SK-N-SH (cell line): ENCODE data around the gene PODXL2. TPM values are rescaled to one million over a fixed set of nuclear protein-coding genes. Genes with fewer than 3 reads are reported as not detected.

Experiments used
- CTCF ChIA-PET: fragments of 300-600, 350-600 bp; formaldehyde crosslinking; extraction: SDS; loops from one replicate; lab custom pipeline; 2021; lab: Yijun Ruan, JAX
- POLR2A ChIA-PET: fragments of 350-600 bp; sonication (Branson Sonifier 250); formaldehyde crosslinking; extraction: SDS; loops from one replicate; lab custom pipeline; 2020; ENCODE audit warnings: antibody characterized with exemption, inconsistent platforms; lab: Yijun Ruan, JAX
- DNase-seq: peaks from one replicate; pipeline ENCODE4 v3.0.0; 2012
- H2AFZ ChIP-seq: fragments of 200-600 bp; sonication (generic); 2 replicates; pipeline ENCODE4 v1.8.1; 2016; ENCODE audit warnings: antibody characterized with exemption, mild to moderate bottlenecking, low read depth
- H3F3A ChIP-seq: fragments of 200-600 bp; sonication (generic); replicated peaks from 2 replicates; pipeline ENCODE3; 2016; ENCODE audit warnings: antibody characterized with exemption, mild to moderate bottlenecking; ENCODE audit not compliant: insufficient read depth
- H3K27ac ChIP-seq, 2 experiments: fragments of 200-500 bp in 1 of 2; fragments of 200-600 bp in 1 of 2; sonication (Bioruptor generic) in 1 of 2; sonication (generic), shearing (Covaris generic) in 1 of 2; 2 replicates each; pipeline versions ENCODE4 v1.5.1 to v1.6.1; 2014 to 2016; ENCODE audit warnings: low read depth in 2 of 2, inconsistent platforms in 1 of 2, low read length in 1 of 2, mild to moderate bottlenecking in 1 of 2, mixed read lengths in 1 of 2
- H3K27me3 ChIP-seq: fragments of 200-600 bp; sonication (generic), shearing (Covaris generic); 2 replicates; pipeline ENCODE4 v1.6.1; 2016; ENCODE audit warnings: mixed run types; ENCODE audit not compliant: insufficient read depth
- H3K36me3 ChIP-seq, 2 experiments: fragments of 200-500 bp in 1 of 2; fragments of 200-600 bp in 1 of 2; sonication (Bioruptor generic) in 1 of 2; sonication (generic) in 1 of 2; replicated peaks in 1 of 2; 2 replicates each; pipeline versions ENCODE3 to v1.5.1; 2014 to 2016; ENCODE audit warnings: low read length in 1 of 2, mild to moderate bottlenecking in 1 of 2; ENCODE audit not compliant: insufficient read depth in 2 of 2, control insufficient read depth in 1 of 2
- H3K4me1 ChIP-seq, 2 experiments: fragments of 200-500 bp in 1 of 2; fragments of 200-600 bp in 1 of 2; sonication (Bioruptor generic) in 1 of 2; sonication (generic), shearing (Covaris generic) in 1 of 2; 2 replicates each; pipeline versions ENCODE4 v1.5.1 to v1.6.1; 2014 to 2016; ENCODE audit warnings: low read depth in 1 of 2, low read length in 1 of 2, mixed run types in 1 of 2; ENCODE audit not compliant: insufficient read depth in 2 of 2, control insufficient read depth in 1 of 2
- H3K4me2 ChIP-seq: fragments of 200-600 bp; sonication (generic), shearing (Covaris generic); 2 replicates; pipeline ENCODE4 v1.6.1; 2017; ENCODE audit warnings: mixed run types
- H3K4me3 ChIP-seq, 2 experiments: fragments of 200-500 bp in 1 of 2; fragments of 200-600 bp in 1 of 2; sonication (Bioruptor generic) in 1 of 2; sonication (generic), shearing (Covaris generic) in 1 of 2; 2 replicates each; pipeline versions ENCODE4 v1.5.1 to v1.8.1; 2014 to 2016; ENCODE audit warnings: low read depth in 2 of 2, inconsistent platforms in 1 of 2, low read length in 1 of 2, mild to moderate bottlenecking in 1 of 2, mixed read lengths in 1 of 2, moderate library complexity in 1 of 2
- H3K79me2 ChIP-seq: fragments of 200-600 bp; sonication (generic); 2 replicates; pipeline ENCODE4 v1.8.1; 2017; ENCODE audit warnings: mild to moderate bottlenecking; ENCODE audit not compliant: insufficient read depth
- H3K9ac ChIP-seq: fragments of 200-600 bp; sonication (generic); 2 replicates; pipeline ENCODE4 v1.6.1; 2017; ENCODE audit warnings: mixed run types
- H3K9me2 ChIP-seq: fragments of 200-600 bp; sonication (generic); 2 replicates; pipeline ENCODE4 v1.6.1; 2017; ENCODE audit warnings: mixed run types
- H3K9me3 ChIP-seq: fragments of 200-600 bp; sonication (generic); 2 replicates; pipeline ENCODE4 v1.6.1; 2017; ENCODE audit warnings: mixed run types, mild to moderate bottlenecking, moderate library complexity
- H4K20me1 ChIP-seq: fragments of 200-600 bp; sonication (generic); 2 replicates; pipeline ENCODE4 v1.6.1; 2017; ENCODE audit warnings: mild to moderate bottlenecking, mixed run types; ENCODE audit not compliant: insufficient read depth
- ELF1 ChIP-seq: IDR thresholded peaks from 2 replicates; pipeline ENCODE4 v1.4.0; 2012
- EP300 ChIP-seq, 2 experiments: IDR thresholded peaks; 2 replicates each; pipeline versions ENCODE4 v1.4.0 to v1.6.1; 2012; ENCODE audit warnings: borderline replicate concordance in 1 of 2, low read depth in 1 of 2, low read length in 1 of 2
- EZH2phosphoT487 ChIP-seq: fragments of 200-600 bp; sonication (generic); IDR thresholded peaks from 2 replicates; pipeline ENCODE4 v1.6.1; 2017; ENCODE audit warnings: low read depth, mixed run types, mild to moderate bottlenecking, antibody characterized with exemption, moderate library complexity, borderline replicate concordance
- FOXJ3 ChIP-seq: sonication (generic); formaldehyde crosslinking; IDR thresholded peaks from 2 replicates; pipeline ENCODE4 v1.5.1; 2020; ENCODE audit warnings: mild to moderate bottlenecking, missing genetic modification reagents
- GATA2 ChIP-seq: sonication (generic); formaldehyde crosslinking; IDR thresholded peaks from 2 replicates; pipeline ENCODE4 v1.5.0; 2020; ENCODE audit warnings: mild to moderate bottlenecking, missing genetic modification reagents
- NFIC ChIP-seq: IDR thresholded peaks from 2 replicates; pipeline ENCODE4 v1.4.0; 2012; ENCODE audit warnings: borderline replicate concordance
- RAD21 ChIP-seq: IDR thresholded peaks from 2 replicates; pipeline ENCODE4 v1.6.1; 2012; ENCODE audit warnings: mild to moderate bottlenecking, low read length
- RFX5 ChIP-seq: IDR thresholded peaks from 2 replicates; pipeline ENCODE4 v1.6.1; 2012; ENCODE audit warnings: mild to moderate bottlenecking, improper control_type of control experiment, low read length
- SMC3 ChIP-seq: IDR thresholded peaks from 2 replicates; pipeline ENCODE4 v1.6.1; 2012; ENCODE audit warnings: low read depth, low read length, improper control_type of control experiment
- TCF12 ChIP-seq: IDR thresholded peaks from 2 replicates; pipeline ENCODE4 v1.4.0; 2012
- WGBS: methylation state at CpG from one replicate; pipeline ENCODE4 v1.1.6; 2017; ENCODE audit warnings: low lambda C conversion rate; 5-methylcytosine and 5-hydroxymethylcytosine counted together
- polyA plus RNA-seq, 3 experiments: library from polyadenylated mRNA; depleted of rRNA; stranded (reverse); fragments of >200 nt; gene quantifications; 2 replicates each; pipeline ENCODE4 v1.2.3, GENCODE V29; 2012
- TF ChIP-seq, protein P1 (sequence below): IDR thresholded peaks from 2 replicates; pipeline ENCODE4 v1.4.0; 2012; ENCODE audit warnings: low read depth, borderline replicate concordance
- TF ChIP-seq, protein P2 (sequence below): fragments of 200-600 bp; sonication (generic); IDR thresholded peaks from 2 replicates; pipeline ENCODE4 v1.6.1; 2017; ENCODE audit warnings: antibody characterized with exemption, mild to moderate bottlenecking, moderate library complexity
- TF ChIP-seq, protein P3 (sequence below): IDR thresholded peaks from 2 replicates; pipeline ENCODE4 v1.6.1; 2012; ENCODE audit warnings: mild to moderate bottlenecking, low read depth, low read length, moderate library complexity

Gene PODXL2
- polyA plus RNA-seq, 1 of the 3 experiments (the other 2 are of a cell fraction), result 27.5 TPM

DNA sequence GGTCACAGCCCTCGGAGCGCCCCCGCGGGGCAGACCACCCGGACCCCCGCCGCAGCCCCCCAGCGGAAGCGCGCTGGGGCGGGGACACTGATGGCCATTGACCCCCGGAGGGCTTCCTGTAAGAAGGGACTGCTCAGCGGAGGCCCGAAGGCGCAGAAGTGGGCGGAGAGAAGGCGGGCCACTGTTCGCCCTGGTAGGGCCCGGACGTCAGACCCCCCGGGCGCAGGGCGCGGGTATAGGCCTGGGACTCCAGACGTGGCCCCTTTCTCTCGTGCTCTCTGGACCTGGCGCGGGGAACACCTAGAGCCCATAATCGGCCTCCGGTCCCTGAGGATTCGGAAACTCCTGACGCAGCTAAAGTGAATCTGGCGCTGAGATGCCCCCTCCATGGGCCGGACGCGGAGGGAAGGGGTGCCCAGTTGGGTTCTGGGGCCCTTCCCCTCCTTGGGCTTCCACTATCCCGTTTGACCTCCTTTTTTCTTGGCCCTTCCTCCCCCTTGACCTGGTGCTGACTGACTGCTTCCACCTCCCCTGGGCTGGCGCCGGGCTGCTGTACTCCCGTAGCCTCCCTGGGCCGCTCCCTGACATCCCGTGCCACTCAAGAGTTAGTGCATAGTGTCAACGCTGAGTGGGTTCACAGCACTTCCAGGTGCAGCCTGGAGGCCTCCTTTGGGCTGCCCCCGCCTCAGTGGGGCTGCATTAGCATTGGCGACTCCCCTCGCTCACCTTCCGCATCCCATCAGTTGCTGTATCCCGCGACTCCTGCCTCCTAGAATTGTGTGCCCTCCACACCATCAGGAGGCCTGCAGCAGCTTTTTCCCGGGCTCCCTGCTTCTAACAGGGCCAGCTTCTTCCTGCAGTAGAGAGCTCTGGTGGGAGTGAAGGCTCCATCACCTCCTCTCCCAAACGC lies 44.5 kb downstream of the PODXL2 start:
- H3K9me3 ChIP-seq, result no peaks in the 10 kb centered on the region
- 36% methylated on average over 27 of the region's 51 CpGs for WGBS
- ChIA-PET CTCF (interaction anchor here (0.6 to 2.3 kb wide), 5 partner anchors 10 to 824 kb away, joined by 3 to 7 read pairs (median 4); no protein-coding TSS in a partner anchor), POLR2A (no interaction called here)
- H3K27me3 ChIP-seq, result no peaks in the 10 kb centered on the region
- TF ChIP-seq, protein P1, sequence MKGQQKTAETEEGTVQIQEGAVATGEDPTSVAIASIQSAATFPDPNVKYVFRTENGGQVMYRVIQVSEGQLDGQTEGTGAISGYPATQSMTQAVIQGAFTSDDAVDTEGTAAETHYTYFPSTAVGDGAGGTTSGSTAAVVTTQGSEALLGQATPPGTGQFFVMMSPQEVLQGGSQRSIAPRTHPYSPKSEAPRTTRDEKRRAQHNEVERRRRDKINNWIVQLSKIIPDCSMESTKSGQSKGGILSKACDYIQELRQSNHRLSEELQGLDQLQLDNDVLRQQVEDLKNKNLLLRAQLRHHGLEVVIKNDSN, result no peak
- TF ChIP-seq EP300 (IDR thresholded peaks at IDR 0.05; ENCODE audit: borderline replicate concordance in 1 of 2, low read depth in 1 of 2, low read length in 1 of 2), result no peak
- TF ChIP-seq RAD21, result peak; percentile 1; the same call in 1 of the 2 replicates
- no peak for TF ChIP-seq ELF1
- no peak for TF ChIP-seq FOXJ3 (CRISPR knock-in tag)
- no peak for TF ChIP-seq TCF12
- no peak for TF ChIP-seq SMC3
- TF ChIP-seq, protein P2, sequence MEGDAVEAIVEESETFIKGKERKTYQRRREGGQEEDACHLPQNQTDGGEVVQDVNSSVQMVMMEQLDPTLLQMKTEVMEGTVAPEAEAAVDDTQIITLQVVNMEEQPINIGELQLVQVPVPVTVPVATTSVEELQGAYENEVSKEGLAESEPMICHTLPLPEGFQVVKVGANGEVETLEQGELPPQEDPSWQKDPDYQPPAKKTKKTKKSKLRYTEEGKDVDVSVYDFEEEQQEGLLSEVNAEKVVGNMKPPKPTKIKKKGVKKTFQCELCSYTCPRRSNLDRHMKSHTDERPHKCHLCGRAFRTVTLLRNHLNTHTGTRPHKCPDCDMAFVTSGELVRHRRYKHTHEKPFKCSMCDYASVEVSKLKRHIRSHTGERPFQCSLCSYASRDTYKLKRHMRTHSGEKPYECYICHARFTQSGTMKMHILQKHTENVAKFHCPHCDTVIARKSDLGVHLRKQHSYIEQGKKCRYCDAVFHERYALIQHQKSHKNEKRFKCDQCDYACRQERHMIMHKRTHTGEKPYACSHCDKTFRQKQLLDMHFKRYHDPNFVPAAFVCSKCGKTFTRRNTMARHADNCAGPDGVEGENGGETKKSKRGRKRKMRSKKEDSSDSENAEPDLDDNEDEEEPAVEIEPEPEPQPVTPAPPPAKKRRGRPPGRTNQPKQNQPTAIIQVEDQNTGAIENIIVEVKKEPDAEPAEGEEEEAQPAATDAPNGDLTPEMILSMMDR, result 0 out of 2 replicates have a peak, but pooled peaks have one; percentile 7
- TF ChIP-seq NFIC, result no peak
- TF ChIP-seq, protein P3, sequence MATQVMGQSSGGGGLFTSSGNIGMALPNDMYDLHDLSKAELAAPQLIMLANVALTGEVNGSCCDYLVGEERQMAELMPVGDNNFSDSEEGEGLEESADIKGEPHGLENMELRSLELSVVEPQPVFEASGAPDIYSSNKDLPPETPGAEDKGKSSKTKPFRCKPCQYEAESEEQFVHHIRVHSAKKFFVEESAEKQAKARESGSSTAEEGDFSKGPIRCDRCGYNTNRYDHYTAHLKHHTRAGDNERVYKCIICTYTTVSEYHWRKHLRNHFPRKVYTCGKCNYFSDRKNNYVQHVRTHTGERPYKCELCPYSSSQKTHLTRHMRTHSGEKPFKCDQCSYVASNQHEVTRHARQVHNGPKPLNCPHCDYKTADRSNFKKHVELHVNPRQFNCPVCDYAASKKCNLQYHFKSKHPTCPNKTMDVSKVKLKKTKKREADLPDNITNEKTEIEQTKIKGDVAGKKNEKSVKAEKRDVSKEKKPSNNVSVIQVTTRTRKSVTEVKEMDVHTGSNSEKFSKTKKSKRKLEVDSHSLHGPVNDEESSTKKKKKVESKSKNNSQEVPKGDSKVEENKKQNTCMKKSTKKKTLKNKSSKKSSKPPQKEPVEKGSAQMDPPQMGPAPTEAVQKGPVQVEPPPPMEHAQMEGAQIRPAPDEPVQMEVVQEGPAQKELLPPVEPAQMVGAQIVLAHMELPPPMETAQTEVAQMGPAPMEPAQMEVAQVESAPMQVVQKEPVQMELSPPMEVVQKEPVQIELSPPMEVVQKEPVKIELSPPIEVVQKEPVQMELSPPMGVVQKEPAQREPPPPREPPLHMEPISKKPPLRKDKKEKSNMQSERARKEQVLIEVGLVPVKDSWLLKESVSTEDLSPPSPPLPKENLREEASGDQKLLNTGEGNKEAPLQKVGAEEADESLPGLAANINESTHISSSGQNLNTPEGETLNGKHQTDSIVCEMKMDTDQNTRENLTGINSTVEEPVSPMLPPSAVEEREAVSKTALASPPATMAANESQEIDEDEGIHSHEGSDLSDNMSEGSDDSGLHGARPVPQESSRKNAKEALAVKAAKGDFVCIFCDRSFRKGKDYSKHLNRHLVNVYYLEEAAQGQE, result no peak
- no peak for TF ChIP-seq GATA2 (CRISPR knock-in tag)
- no peak for TF ChIP-seq RFX5
- TF ChIP-seq EZH2phosphoT487, result no peak
- H3K4me3 ChIP-seq, result peak overlapping the region; percentile 92 to 98
- peak overlapping the region; percentile 51 to 77; a peak in 2 of 4 replicates for H3K27ac ChIP-seq
- H3K9me2 ChIP-seq, result no peaks in the 10 kb centered on the region
- H4K20me1 ChIP-seq, result no peaks in the 10 kb centered on the region
- peaks cover 13% of the 10 kb centered on the region for H3K79me2 ChIP-seq
- H3K4me1 ChIP-seq, result peaks cover 6 to 19% of the 10 kb centered on the region in 2 experiments; a peak in 1 of 4 replicates
- DNase-seq, result peak; percentile 81
- peaks cover 0 to 3% of the 10 kb centered on the region in 2 experiments for H3K36me3 ChIP-seq
- no peaks in the 10 kb centered on the region for H3F3A ChIP-seq
- peak overlapping the region; percentile 98 for H3K4me2 ChIP-seq
- H2AFZ ChIP-seq, result peak overlapping the region; percentile 86; the same call in 1 of the 2 replicates
- peak overlapping the region; percentile 86 for H3K9ac ChIP-seq
